GM23338 (cell line): Measurements from ENCODE around the gene CPA3. TPM values are rescaled to one million over a fixed set of nuclear protein-coding genes. Genes with fewer than 3 reads are reported as not detected.
A peak's percentile ranks its signal among the peaks of the same experiment; 100 is the strongest.

Source experiments
- ATAC-seq: fragments of 200-7000 bp; cut with Tn5 transposase; 3 replicates; pipeline ENCODE4 v1.9.1; 2020
- DNase-seq: peaks from one replicate; pipeline ENCODE4 v3.0.0-alpha.2; 2015; ENCODE audit warnings: low spot score
- H2AFZ ChIP-seq: fragments of 200-600 bp; sonication (generic); 2 replicates; pipeline ENCODE4 v1.8.0; 2016; ENCODE audit warnings: antibody characterized with exemption, mild to moderate bottlenecking, moderate library complexity
- H3F3A ChIP-seq: fragments of 200-600 bp; sonication (generic); replicated peaks from 2 replicates; pipeline ENCODE4 v1.8.0; 2017; ENCODE audit warnings: antibody characterized with exemption, mixed run types, low read depth
- H3K27ac ChIP-seq: fragments of 200-600 bp; sonication (generic); 2 replicates; pipeline ENCODE4 v1.6.1; 2016; ENCODE audit warnings: low read depth
- H3K27me3 ChIP-seq: fragments of 200-600 bp; sonication (generic); 2 replicates; pipeline ENCODE4 v1.8.0; 2016; ENCODE audit warnings: mild to moderate bottlenecking, mixed run types, moderate library complexity; ENCODE audit not compliant: insufficient read depth
- H3K36me3 ChIP-seq: fragments of 200-600 bp; sonication (generic); 2 replicates; pipeline ENCODE4 v1.8.0; 2016; ENCODE audit warnings: mild to moderate bottlenecking; ENCODE audit not compliant: insufficient read depth
- H3K4me1 ChIP-seq: fragments of 200-600 bp; sonication (generic); 2 replicates; pipeline ENCODE4 v1.8.0; 2016; ENCODE audit warnings: mild to moderate bottlenecking, moderate library complexity; ENCODE audit not compliant: insufficient read depth
- H3K4me2 ChIP-seq: fragments of 200-600 bp; sonication (generic); 2 replicates; pipeline ENCODE4 v1.7.1; 2017; ENCODE audit warnings: mixed run types
- H3K4me3 ChIP-seq: fragments of 200-600 bp; sonication (generic); 2 replicates; pipeline ENCODE4 v1.6.1; 2016; ENCODE audit warnings: mixed run types
- H3K79me2 ChIP-seq: fragments of 200-600 bp; sonication (generic); replicated peaks from 2 replicates; pipeline ENCODE4 v1.8.0; 2017; ENCODE audit warnings: mild to moderate bottlenecking; ENCODE audit not compliant: insufficient read depth
- H3K9me2 ChIP-seq: fragments of 200-600 bp; sonication (generic); 2 replicates; pipeline ENCODE4 v1.8.0; 2017; ENCODE audit not compliant: insufficient read depth
- H4K20me1 ChIP-seq: fragments of 200-600 bp; sonication (generic); replicated peaks from 2 replicates; pipeline ENCODE4 v1.8.0; 2017; ENCODE audit warnings: mild to moderate bottlenecking; ENCODE audit not compliant: insufficient read depth
- H3K27ac Mint-ChIP-seq: 2 replicates; pipeline ENCODE4 v1.8.0; 2020; ENCODE audit warnings: inconsistent platforms, mild to moderate bottlenecking, moderate library complexity, mixed read lengths
- H3K27me3 Mint-ChIP-seq: 3 replicates; pipeline ENCODE4 v1.8.0; 2022; ENCODE audit warnings: low read depth, mild to moderate bottlenecking, moderate library complexity, mixed read lengths, inconsistent platforms; ENCODE audit not compliant: insufficient read depth, poor library complexity
- H3K36me3 Mint-ChIP-seq: 3 replicates; pipeline ENCODE4 v1.8.0; 2021; ENCODE audit warnings: low read depth, mild to moderate bottlenecking, inconsistent platforms, moderate library complexity, mixed read lengths
- H3K4me1 Mint-ChIP-seq: 3 replicates; pipeline ENCODE4 v1.8.0; 2020; ENCODE audit warnings: mild to moderate bottlenecking, inconsistent platforms, mixed read lengths
- H3K4me3 Mint-ChIP-seq: 3 replicates; pipeline ENCODE4 v1.8.0; 2021; ENCODE audit warnings: moderate library complexity, mild to moderate bottlenecking, inconsistent platforms, mixed read lengths
- H3K9me3 Mint-ChIP-seq: 3 replicates; pipeline ENCODE4 v1.8.0; 2020; ENCODE audit warnings: moderate library complexity, mild to moderate bottlenecking, inconsistent platforms, mixed read lengths
- CREB1 ChIP-seq: fragments of 250-450 bp; sonication (Bioruptor Pico); IDR thresholded peaks from 2 replicates; pipeline ENCODE4 v1.5.0; 2020; ENCODE audit warnings: low read depth, mild to moderate bottlenecking, moderate library complexity
- CTCF ChIP-seq, 2 experiments: fragments of 200-600 bp in 1 of 2; sonication (generic) in 1 of 2; conservative IDR thresholded peaks; 2 replicates each; pipeline versions ENCODE4 v1.5.1 to v1.6.1; 2016 to 2017; ENCODE audit warnings: antibody characterized with exemption in 2 of 2, low read depth in 2 of 2, mild to moderate bottlenecking in 2 of 2, moderate library complexity in 1 of 2
- EZH2 ChIP-seq: fragments of 200-600 bp; sonication (generic); IDR thresholded peaks from one replicate; pipeline ENCODE4 v1.8.0; 2017; ENCODE audit warnings: antibody characterized with exemption, mild to moderate bottlenecking, low read depth; ENCODE audit not compliant: unreplicated experiment
- EZH2phosphoT487 ChIP-seq: fragments of 200-600 bp; sonication (generic); IDR thresholded peaks from one replicate; pipeline ENCODE4 v1.8.1; 2018; ENCODE audit warnings: antibody characterized with exemption; ENCODE audit not compliant: unreplicated experiment
- JUNB ChIP-seq: IDR thresholded peaks from one replicate; pipeline ENCODE4 v1.6.1; 2016; ENCODE audit warnings: antibody characterized with exemption; ENCODE audit not compliant: unreplicated experiment
- NANOG ChIP-seq: IDR thresholded peaks from 2 replicates; pipeline ENCODE4 v1.6.1; 2016; ENCODE audit warnings: antibody characterized with exemption, borderline replicate concordance
- POLR2AphosphoS5 ChIP-seq: IDR thresholded peaks from 2 replicates; pipeline ENCODE4 v1.6.1; 2016; ENCODE audit warnings: antibody characterized with exemption, low read depth
- REST ChIP-seq: IDR thresholded peaks from one replicate; pipeline ENCODE4 v1.6.1; 2018; ENCODE audit warnings: antibody characterized with exemption; ENCODE audit not compliant: unreplicated experiment
- STAT1 ChIP-seq: IDR thresholded peaks from one replicate; pipeline ENCODE4 v1.6.1; 2016; ENCODE audit warnings: antibody characterized with exemption; ENCODE audit not compliant: unreplicated experiment
- ZNF114 ChIP-seq: fragments of 250-450 bp; sonication (Bioruptor Pico); IDR thresholded peaks from 2 replicates; pipeline ENCODE4 v1.5.0; 2020; ENCODE audit warnings: mild to moderate bottlenecking, moderate library complexity
- ZNF462 ChIP-seq: fragments of 250-450 bp; sonication (Bioruptor Pico); IDR thresholded peaks from 2 replicates; pipeline ENCODE4 v1.5.0; 2020; ENCODE audit warnings: mild to moderate bottlenecking, moderate library complexity
- polyA plus RNA-seq: library from polyadenylated mRNA; unstranded; fragments of >200 nt; fragmentation: Nextera tagmentation; extraction: Ambion mirVana; gene quantifications from 2 replicates; pipeline ENCODE4 v1.2.1, GENCODE V29; 2016
- total RNA-seq: library from RNA; depleted of rRNA; stranded (reverse); fragments of >200 nt; shearing (Covaris generic); gene quantifications from 2 replicates; pipeline ENCODE4 v1.2.3, GENCODE V29; 2014
- TF ChIP-seq, protein P1 (sequence below): IDR thresholded peaks from 2 replicates; pipeline ENCODE4 v1.6.1; 2016; ENCODE audit warnings: antibody characterized with exemption

The CPA3 gene
- total and polyA plus RNA-seq, 2 experiments from 2014 or later = not detected

- TF ChIP-seq CTCF (conservative IDR thresholded peaks at IDR 0.05; ENCODE audit: low read depth in 2 of 2) = no peak
- TF ChIP-seq, protein P1, sequence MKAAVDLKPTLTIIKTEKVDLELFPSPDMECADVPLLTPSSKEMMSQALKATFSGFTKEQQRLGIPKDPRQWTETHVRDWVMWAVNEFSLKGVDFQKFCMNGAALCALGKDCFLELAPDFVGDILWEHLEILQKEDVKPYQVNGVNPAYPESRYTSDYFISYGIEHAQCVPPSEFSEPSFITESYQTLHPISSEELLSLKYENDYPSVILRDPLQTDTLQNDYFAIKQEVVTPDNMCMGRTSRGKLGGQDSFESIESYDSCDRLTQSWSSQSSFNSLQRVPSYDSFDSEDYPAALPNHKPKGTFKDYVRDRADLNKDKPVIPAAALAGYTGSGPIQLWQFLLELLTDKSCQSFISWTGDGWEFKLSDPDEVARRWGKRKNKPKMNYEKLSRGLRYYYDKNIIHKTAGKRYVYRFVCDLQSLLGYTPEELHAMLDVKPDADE = no peak
- TF ChIP-seq NANOG = no peak
Measured at GRCh38 chr3:148863297-148863696, 1.8 kb upstream of the CPA3 start (continued).

DNA sequence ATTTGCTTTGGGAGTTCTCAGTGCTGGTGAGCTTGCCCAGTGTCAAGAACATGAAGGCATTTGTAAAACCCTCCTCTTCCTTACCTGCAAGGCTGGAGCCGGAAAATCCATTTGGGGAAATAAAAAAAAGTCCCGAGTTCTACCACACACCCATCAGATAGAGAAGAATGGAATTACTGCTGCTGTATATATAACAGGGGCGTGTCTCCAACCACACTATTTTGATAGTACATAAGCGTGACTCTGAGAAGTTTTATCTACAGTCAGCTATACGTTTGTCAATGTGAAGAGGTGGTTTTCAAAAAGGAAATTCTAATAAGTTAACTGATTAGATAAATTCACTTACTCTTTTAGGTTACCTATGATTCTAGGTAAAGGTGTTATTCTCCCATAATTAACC, 1.3 kb upstream of the CPA3 start:
- no peaks in the 10 kb centered on the region for H3K4me1 Mint-ChIP-seq
- H3K36me3 Mint-ChIP-seq = no peaks in the 10 kb centered on the region
- H3F3A ChIP-seq = no peaks in the 10 kb centered on the region
- no peak overlapping the region for H3K4me3 ChIP-seq
- H3K79me2 ChIP-seq = no peaks in the 10 kb centered on the region
- 0 out of 2 replicates have a peak overlapping the region, but pooled peaks have one; percentile 34 for H2AFZ ChIP-seq
- H3K27ac Mint-ChIP-seq = no peak overlapping the region
- H3K36me3 ChIP-seq = no peaks in the 10 kb centered on the region
- H3K4me2 ChIP-seq = no peak overlapping the region
- no peaks in the 10 kb centered on the region for H3K9me2 ChIP-seq
- ATAC-seq (no peak), DNase-seq (no peak)
- H3K27me3 Mint-ChIP-seq = no peaks in the 10 kb centered on the region
- no peaks in the 10 kb centered on the region for H3K27me3 ChIP-seq
- no peaks in the 10 kb centered on the region for H3K4me1 ChIP-seq
- no peak overlapping the region for H3K27ac ChIP-seq
- no peak overlapping the region for H3K4me3 Mint-ChIP-seq
- no peaks in the 10 kb centered on the region for H4K20me1 ChIP-seq
- H3K9me3 Mint-ChIP-seq = no peaks in the 10 kb centered on the region
- TF ChIP-seq EZH2 = no peak
- no peak for TF ChIP-seq EZH2phosphoT487
- TF ChIP-seq ZNF114 = no peak
- no peak for TF ChIP-seq JUNB
- TF ChIP-seq CREB1 = no peak
- no peak for TF ChIP-seq POLR2AphosphoS5
- no peak for TF ChIP-seq ZNF462 (CRISPR knock-in tag)
- TF ChIP-seq STAT1 = no peak
- TF ChIP-seq REST = no peak
